Measurements from ENCODE around the gene SNRK.

SNRK gene

GRCh38 chr3:43323541-43323940 is 37.2 kb downstream of the SNRK start:
- H3K79me2 ChIP-seq (ENCODE audit: insufficient read depth, low read length): 0 out of 2 replicates have a peak, but pooled peaks cover 6% of the 10 kb centered on the region

GRCh38 chr3:43326891-43327581 is 40.7 kb downstream of the SNRK start:
- Histone ChIP-seq H3K36me3 (ENCODE audit: low read length) (no peaks in the 10 kb centered on the region), H3K27me3 (ENCODE audit: low read length) (no peaks in the 10 kb centered on the region), H3K4me3 (ENCODE audit: insufficient read depth, low read length, poor library complexity, severe bottlenecking) (no peak overlapping the region), H4K20me1 (ENCODE audit: low read depth, low read length) (no peaks in the 10 kb centered on the region), H3K4me2 (ENCODE audit: low read depth, low read length, poor library complexity, severe bottlenecking) (no peak overlapping the region), H3K9ac (ENCODE audit: low read length) (no peak overlapping the region), H3K9me2 (replicated peaks; ENCODE audit: insufficient read depth, low read length) (no peaks in the 10 kb centered on the region), H3K9me3 (ENCODE audit: insufficient read depth, low read length) (no peaks in the 10 kb centered on the region), H2AFZ (ENCODE audit: low read depth, low read length, severe bottlenecking) (no peak overlapping the region), H3F3A (ENCODE audit: insufficient read depth) (no peaks in the 10 kb centered on the region), H3K79me2 (ENCODE audit: insufficient read depth, low read length) (no peaks in the 10 kb centered on the region), H3K27ac (ENCODE audit: low read depth, low read length) (no peak overlapping the region)
- TF ChIP-seq, protein P1, sequence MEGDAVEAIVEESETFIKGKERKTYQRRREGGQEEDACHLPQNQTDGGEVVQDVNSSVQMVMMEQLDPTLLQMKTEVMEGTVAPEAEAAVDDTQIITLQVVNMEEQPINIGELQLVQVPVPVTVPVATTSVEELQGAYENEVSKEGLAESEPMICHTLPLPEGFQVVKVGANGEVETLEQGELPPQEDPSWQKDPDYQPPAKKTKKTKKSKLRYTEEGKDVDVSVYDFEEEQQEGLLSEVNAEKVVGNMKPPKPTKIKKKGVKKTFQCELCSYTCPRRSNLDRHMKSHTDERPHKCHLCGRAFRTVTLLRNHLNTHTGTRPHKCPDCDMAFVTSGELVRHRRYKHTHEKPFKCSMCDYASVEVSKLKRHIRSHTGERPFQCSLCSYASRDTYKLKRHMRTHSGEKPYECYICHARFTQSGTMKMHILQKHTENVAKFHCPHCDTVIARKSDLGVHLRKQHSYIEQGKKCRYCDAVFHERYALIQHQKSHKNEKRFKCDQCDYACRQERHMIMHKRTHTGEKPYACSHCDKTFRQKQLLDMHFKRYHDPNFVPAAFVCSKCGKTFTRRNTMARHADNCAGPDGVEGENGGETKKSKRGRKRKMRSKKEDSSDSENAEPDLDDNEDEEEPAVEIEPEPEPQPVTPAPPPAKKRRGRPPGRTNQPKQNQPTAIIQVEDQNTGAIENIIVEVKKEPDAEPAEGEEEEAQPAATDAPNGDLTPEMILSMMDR (IDR thresholded peaks at IDR 0.05; ENCODE audit: insufficient read depth, low read length, poor library complexity, severe bottlenecking): no peak
- TF ChIP-seq EZH2phosphoT487 (conservative IDR thresholded peaks at IDR 0.05; ENCODE audit: low read length): no peak

More at GRCh38 chr3:43323541-43323940, 37.2 kb downstream of the SNRK start:
- no peak overlapping the region for H3K27ac ChIP-seq (ENCODE audit: low read depth, low read length)
- no peak overlapping the region for H3K4me3 ChIP-seq (ENCODE audit: insufficient read depth, low read length, poor library complexity, severe bottlenecking)
- H3K9ac ChIP-seq (ENCODE audit: low read length): no peak overlapping the region
- no peaks in the 10 kb centered on the region for H3K9me3 ChIP-seq (ENCODE audit: insufficient read depth, low read length)
- H3F3A ChIP-seq (ENCODE audit: insufficient read depth): no peaks in the 10 kb centered on the region
- no peak overlapping the region for H2AFZ ChIP-seq (ENCODE audit: low read depth, low read length, severe bottlenecking)
- TF ChIP-seq, protein P1 (IDR thresholded peaks at IDR 0.05; ENCODE audit: insufficient read depth, low read length, poor library complexity, severe bottlenecking): no peak
- no peak overlapping the region for H3K4me2 ChIP-seq (ENCODE audit: low read depth, low read length, poor library complexity, severe bottlenecking)
- H3K27me3 ChIP-seq (ENCODE audit: low read length): no peaks in the 10 kb centered on the region
- no peaks in the 10 kb centered on the region for H3K36me3 ChIP-seq (ENCODE audit: low read length)
- no peaks in the 10 kb centered on the region for H3K9me2 ChIP-seq (replicated peaks; ENCODE audit: insufficient read depth, low read length)
- no peaks in the 10 kb centered on the region for H4K20me1 ChIP-seq (ENCODE audit: low read depth, low read length)

DNA sequence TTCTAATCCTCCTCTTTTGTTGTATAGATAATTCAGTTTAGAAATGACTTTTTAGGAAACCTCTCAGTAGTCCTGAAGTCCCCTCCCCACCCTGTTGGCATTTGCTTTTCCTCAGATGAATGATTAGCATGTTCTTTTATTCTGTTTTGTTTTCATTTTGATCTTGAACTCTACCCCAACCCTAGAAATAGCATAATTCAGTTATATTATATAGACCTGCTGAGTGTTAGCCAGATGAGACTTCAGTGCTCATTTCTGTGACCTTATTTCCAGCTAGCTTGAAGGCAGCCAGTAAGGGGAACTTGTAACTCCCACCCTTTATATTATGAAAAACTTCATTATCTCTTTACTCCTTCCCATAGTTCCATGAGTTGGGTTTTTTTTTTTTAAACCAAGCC is 41.2 kb downstream of the SNRK start:
- H3K36me3 ChIP-seq (ENCODE audit: low read length): no peaks in the 10 kb centered on the region
- no peaks in the 10 kb centered on the region for H3K9me2 ChIP-seq (replicated peaks; ENCODE audit: insufficient read depth, low read length)
- no peaks in the 10 kb centered on the region for H3K27me3 ChIP-seq (ENCODE audit: low read length)
- no peaks in the 10 kb centered on the region for H3F3A ChIP-seq (ENCODE audit: insufficient read depth)
- H3K4me3 ChIP-seq (ENCODE audit: insufficient read depth, low read length, poor library complexity, severe bottlenecking): no peak overlapping the region
- no peaks in the 10 kb centered on the region for H3K79me2 ChIP-seq (ENCODE audit: insufficient read depth, low read length)
- TF ChIP-seq, protein P1 (IDR thresholded peaks at IDR 0.05; ENCODE audit: insufficient read depth, low read length, poor library complexity, severe bottlenecking): no peak
- TF ChIP-seq EZH2phosphoT487 (conservative IDR thresholded peaks at IDR 0.05; ENCODE audit: low read length): no peak
- no peaks in the 10 kb centered on the region for H4K20me1 ChIP-seq (ENCODE audit: low read depth, low read length)
- H3K27ac ChIP-seq (ENCODE audit: low read depth, low read length): no peak overlapping the region
- H3K9ac ChIP-seq (ENCODE audit: low read length): no peak overlapping the region
- no peak overlapping the region for H2AFZ ChIP-seq (ENCODE audit: low read depth, low read length, severe bottlenecking)
- H3K4me2 ChIP-seq (ENCODE audit: low read depth, low read length, poor library complexity, severe bottlenecking): no peak overlapping the region
- H3K9me3 ChIP-seq (ENCODE audit: insufficient read depth, low read length): no peaks in the 10 kb centered on the region
